GM23338 (cell line): ENCODE data around the gene AP4S1.

Source experiments
- CREB1 ChIP-seq: fragments of 250-450 bp; sonication (Bioruptor Pico); IDR thresholded peaks from 2 replicates; pipeline ENCODE4 v1.5.0; 2020; ENCODE audit warnings: low read depth, mild to moderate bottlenecking, moderate library complexity
- CTCF ChIP-seq, 2 experiments: fragments of 200-600 bp in 1 of 2; sonication (generic) in 1 of 2; conservative IDR thresholded peaks; 2 replicates each; pipeline versions ENCODE4 v1.5.1 to v1.6.1; 2016 to 2017; ENCODE audit warnings: antibody characterized with exemption in 2 of 2, low read depth in 2 of 2, mild to moderate bottlenecking in 2 of 2, moderate library complexity in 1 of 2
- EZH2 ChIP-seq: fragments of 200-600 bp; sonication (generic); IDR thresholded peaks from one replicate; pipeline ENCODE4 v1.8.0; 2017; ENCODE audit warnings: antibody characterized with exemption, mild to moderate bottlenecking, low read depth; ENCODE audit not compliant: unreplicated experiment
- EZH2phosphoT487 ChIP-seq: fragments of 200-600 bp; sonication (generic); IDR thresholded peaks from one replicate; pipeline ENCODE4 v1.8.1; 2018; ENCODE audit warnings: antibody characterized with exemption; ENCODE audit not compliant: unreplicated experiment
- JUNB ChIP-seq: IDR thresholded peaks from one replicate; pipeline ENCODE4 v1.6.1; 2016; ENCODE audit warnings: antibody characterized with exemption; ENCODE audit not compliant: unreplicated experiment
- POLR2AphosphoS5 ChIP-seq: IDR thresholded peaks from 2 replicates; pipeline ENCODE4 v1.6.1; 2016; ENCODE audit warnings: antibody characterized with exemption, low read depth
- REST ChIP-seq: IDR thresholded peaks from one replicate; pipeline ENCODE4 v1.6.1; 2018; ENCODE audit warnings: antibody characterized with exemption; ENCODE audit not compliant: unreplicated experiment
- ZNF331 ChIP-seq: fragments of 250-450 bp; sonication (Bioruptor Pico); IDR thresholded peaks from 2 replicates; pipeline ENCODE4 v1.5.0; 2020; ENCODE audit warnings: low read depth, mild to moderate bottlenecking, moderate library complexity

- TF ChIP-seq CTCF (conservative IDR thresholded peaks at IDR 0.05; ENCODE audit: low read depth in 2 of 2): no peak
- TF ChIP-seq EZH2phosphoT487: no peak
- no peak for TF ChIP-seq POLR2AphosphoS5
- no peak for TF ChIP-seq REST
- no peak for TF ChIP-seq CREB1 (CRISPR knock-in tag)
- TF ChIP-seq EZH2: no peak
- no peak for TF ChIP-seq ZNF331 (CRISPR knock-in tag)
- no peak for TF ChIP-seq JUNB
These were observed 12.3 kb downstream of the AP4S1 start for GRCh38 chr14:31037709-31038221.
